Endothelial cell of umbilical vein (primary cell): ENCODE results near the gene PIGZ. TPM values are rescaled to one million over a fixed set of nuclear protein-coding genes. Genes with fewer than 3 reads are reported as not detected.

Source experiments
- BruUV-seq: library from RNA; stranded (reverse); fragments of 400-500 nt; replicated peaks from 2 replicates; lab custom pipeline; 2021; lab: Mats Ljungman, UMichigan
- CTCF ChIA-PET: fragments of 300-600, 350-600 bp; sonication (Branson Sonifier 250); formaldehyde crosslinking; loops from one replicate; lab custom pipeline; 2021; ENCODE audit warnings: antibody characterized with exemption, inconsistent platforms; lab: Charles Lee
- POLR2A ChIA-PET: fragments of 300-600, 350-600 bp; sonication (Branson Sonifier 250); formaldehyde crosslinking; loops from one replicate; lab custom pipeline; 2021; ENCODE audit warnings: antibody characterized with exemption, inconsistent platforms; lab: Charles Lee
- DNase-seq: peaks from one replicate; pipeline ENCODE4 v3.0.0-alpha.2; 2011; ENCODE audit warnings: low read depth, low spot score
- FAIRE-seq: peaks from 2 replicates; lab custom pipeline; 2011; peaks lifted over from hg19 to GRCh38; lab: Jason Lieb, UNC
- H2AFZ ChIP-seq: 2 replicates; pipeline ENCODE4 v1.6.0; 2012; ENCODE audit warnings: low read depth, low read length, control low read depth, inconsistent platforms
- H3K27ac ChIP-seq: 2 replicates; pipeline ENCODE4 v1.5.1; 2011; ENCODE audit warnings: low read depth, mild to moderate bottlenecking, control low read depth, low read length, moderate library complexity; ENCODE audit not compliant: insufficient read depth
- H3K27me3 ChIP-seq, 2 experiments: 2 replicates each; pipeline versions ENCODE4 v1.6.0 to v1.6.1; 2011; ENCODE audit warnings: low read length in 2 of 2, mixed read lengths in 1 of 2; ENCODE audit not compliant: control insufficient read depth in 2 of 2, insufficient read depth in 2 of 2
- H3K36me3 ChIP-seq, 2 experiments: 2 replicates in 1 of 2; 3 replicates in 1 of 2; pipeline ENCODE4 v1.5.1; 2011; ENCODE audit warnings: low read length in 2 of 2, mild to moderate bottlenecking in 1 of 2, moderate library complexity in 1 of 2; ENCODE audit not compliant: control insufficient read depth in 2 of 2, insufficient read depth in 2 of 2; ENCODE audit errors: extremely low read depth in 1 of 2
- H3K4me1 ChIP-seq: 3 replicates; pipeline ENCODE4 v1.5.1; 2011; ENCODE audit warnings: mild to moderate bottlenecking, low read length; ENCODE audit not compliant: control insufficient read depth, insufficient read depth; ENCODE audit errors: extremely low read depth
- H3K4me2 ChIP-seq: 2 replicates; pipeline ENCODE4 v1.6.1; 2011; ENCODE audit warnings: low read length, control low read depth, mixed read lengths; ENCODE audit not compliant: insufficient read depth
- H3K4me3 ChIP-seq, 3 experiments: fragments of 200-600 bp in 1 of 3; sonication (generic), shearing (Covaris generic) in 1 of 3; replicated peaks in 1 of 3; 2 replicates each; pipeline ENCODE4 v1.5.1; 2011 to 2016; ENCODE audit warnings: control low read depth in 3 of 3, low read length in 3 of 3, mild to moderate bottlenecking in 2 of 3, inconsistent platforms in 1 of 3, low read depth in 1 of 3, moderate library complexity in 1 of 3; ENCODE audit not compliant: insufficient read depth in 1 of 3
- H3K79me2 ChIP-seq: 2 replicates; pipeline ENCODE4 v1.6.0; 2012; ENCODE audit warnings: low read length, inconsistent platforms; ENCODE audit not compliant: control insufficient read depth, insufficient read depth
- H3K9ac ChIP-seq: replicated peaks from 2 replicates; pipeline ENCODE3; 2011; ENCODE audit warnings: low read length, control low read depth; ENCODE audit not compliant: insufficient read depth; ENCODE audit errors: extremely low read depth
- H3K9me1 ChIP-seq: replicated peaks from 3 replicates; pipeline ENCODE4 v1.6.0; 2011; ENCODE audit warnings: mild to moderate bottlenecking, low read length; ENCODE audit not compliant: control insufficient read depth, insufficient read depth; ENCODE audit errors: extremely low read depth
- H3K9me3 ChIP-seq: replicated peaks from 2 replicates; pipeline ENCODE4 v1.5.1; 2012; ENCODE audit warnings: low read length, inconsistent platforms; ENCODE audit not compliant: control insufficient read depth, insufficient read depth
- H4K20me1 ChIP-seq: replicated peaks from 2 replicates; pipeline ENCODE3; 2011; ENCODE audit warnings: mild to moderate bottlenecking, low read length; ENCODE audit not compliant: control insufficient read depth, insufficient read depth; ENCODE audit errors: extremely low read depth
- EZH2 ChIP-seq: IDR thresholded peaks from 2 replicates; pipeline ENCODE4 v1.6.1; 2012; ENCODE audit warnings: borderline replicate concordance, low read depth, mild to moderate bottlenecking, moderate library complexity, low read length, inconsistent platforms; ENCODE audit not compliant: severe bottlenecking
- FOS ChIP-seq: IDR thresholded peaks from 2 replicates; pipeline ENCODE4 v1.6.1; 2011; ENCODE audit warnings: mild to moderate bottlenecking, low read length, moderate library complexity, borderline replicate concordance; ENCODE audit not compliant: insufficient read depth
- GATA2 ChIP-seq: IDR thresholded peaks from 2 replicates; pipeline ENCODE4 v1.7.0; 2011; ENCODE audit warnings: low read depth, mild to moderate bottlenecking, moderate library complexity, mixed read lengths, low read length; ENCODE audit not compliant: insufficient read length, insufficient read depth
- JUN ChIP-seq: IDR thresholded peaks from 2 replicates; pipeline ENCODE4 v1.6.1; 2011; ENCODE audit warnings: borderline replicate concordance, low read depth; ENCODE audit not compliant: insufficient read length, insufficient read depth
- MYC ChIP-seq: IDR thresholded peaks from one replicate; pipeline ENCODE4 v1.6.1; 2011; ENCODE audit warnings: mild to moderate bottlenecking, low read depth, low read length
- POLR2A ChIP-seq: IDR thresholded peaks from 2 replicates; pipeline ENCODE4 v1.6.1; 2012; ENCODE audit warnings: low read depth, mild to moderate bottlenecking, control low read depth, low read length
- POLR2AphosphoS5 ChIP-seq: IDR thresholded peaks from 2 replicates; pipeline ENCODE4 v1.6.1; 2012; ENCODE audit warnings: low read depth, mild to moderate bottlenecking, control low read depth, low read length, moderate library complexity; ENCODE audit not compliant: insufficient read depth
- dilution Hi-C: fragments of 300-500 bp; cut with MboI; formaldehyde crosslinking; loops from one replicate; pipeline ENCODE4 v1.15.0; 2019; ENCODE audit warnings: low sequenced_read_pairs; ENCODE audit not compliant: extremely low pct_ligation_motif_present
- intact Hi-C: fragments of 100-400 bp; cut with micrococcal nuclease; formaldehyde crosslinking; loops from one replicate; pipeline ENCODE4 v1.10.0; 2022
- polyA plus RNA-seq, 4 experiments: library from polyadenylated mRNA; depleted of rRNA in 3 of 4; stranded (reverse) in 3 of 4; unstranded in 1 of 4; fragments of >200 nt; gene quantifications; 2 replicates each; pipeline versions ENCODE4 v1.2.1 to v1.2.3, GENCODE V29; 2011 to 2012; ENCODE audit warnings: missing spikeins in 1 of 4
- total RNA-seq: library from RNA; stranded (reverse); gene quantifications from 2 replicates; pipeline ENCODE4 v1.2.3, GENCODE V29; 2021
- TF ChIP-seq, protein P1 (sequence below): IDR thresholded peaks from 2 replicates; pipeline ENCODE4 v1.6.1; 2011; ENCODE audit not compliant: insufficient read depth, insufficient read length
- TF ChIP-seq, protein P2 (sequence below), 2 donors: IDR thresholded peaks; 1 replicate in 1 of 2; 2 replicates in 1 of 2; pipeline ENCODE4 v1.5.1; 2011; ENCODE audit warnings: low read length in 2 of 2, mild to moderate bottlenecking in 2 of 2, moderate library complexity in 2 of 2, control low read depth in 1 of 2, inconsistent platforms in 1 of 2, low read depth in 1 of 2; ENCODE audit not compliant: insufficient read depth in 1 of 2; ENCODE audit errors: extremely low read depth in 1 of 2

The PIGZ gene
- total and polyA plus RNA-seq, 2 donors (not counting 3 experiments of a cell fraction or from before 2014, with no cell fraction given): 6.0 to 6.5 TPM

DNA sequence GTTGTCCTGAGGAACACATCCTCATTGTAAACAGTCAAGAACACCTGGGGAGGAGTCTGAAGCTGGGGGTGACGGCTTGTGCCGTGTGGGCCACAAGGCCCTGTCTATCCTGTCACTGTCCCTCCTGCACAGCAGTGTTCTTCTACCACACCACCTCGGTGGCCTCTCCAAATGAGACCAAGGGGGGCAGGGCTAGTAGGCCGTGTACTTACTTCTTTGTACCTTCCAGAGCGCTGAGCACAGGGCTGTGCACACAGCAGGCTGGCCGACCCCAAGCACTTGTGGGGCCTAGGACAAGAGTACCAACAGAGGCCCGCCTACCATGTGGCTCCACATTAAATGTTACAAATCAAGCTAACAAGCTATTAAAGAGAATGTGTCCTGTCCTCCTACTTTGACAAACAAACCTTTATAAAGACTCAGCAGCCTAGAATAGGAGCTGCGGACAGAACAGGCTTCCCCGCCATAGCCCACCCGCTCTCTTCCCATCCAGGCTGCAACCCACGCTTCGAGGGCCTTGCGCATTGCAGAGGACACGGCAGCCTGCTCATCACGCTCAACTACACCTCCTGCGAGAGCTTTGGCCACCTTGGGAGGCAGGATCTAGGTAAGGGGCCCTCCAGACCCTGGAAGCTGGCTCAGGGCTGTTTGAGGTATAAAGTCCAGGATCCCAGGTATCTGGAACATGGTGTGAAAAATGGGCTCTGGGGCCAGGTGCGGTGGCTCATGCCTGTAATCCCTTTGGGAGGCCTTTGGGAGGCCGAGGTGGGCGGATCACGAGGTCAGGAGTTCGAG lies 30.5 kb upstream of the PIGZ start:
- DNase-seq: no peak
- ChIA-PET CTCF (interaction anchor here (0.8 to 1.9 kb wide), 4 partner anchors 29 to 188 kb away, joined by 3 to 5 read pairs (median 3); no protein-coding TSS in a partner anchor), POLR2A (no interaction called here)
- Histone ChIP-seq H2AFZ (no peak overlapping the region), H3K9me1 (no peaks in the 10 kb centered on the region), H3K27me3 (no peaks in the 10 kb centered on the region), H3K79me2 (no peaks in the 10 kb centered on the region), H3K9ac (no peak overlapping the region), H3K36me3 (no peaks in the 10 kb centered on the region), H3K4me2 (no peak overlapping the region), H3K4me1 (peaks cover 2% of the 10 kb centered on the region), H3K4me3 (no peak overlapping the region), H4K20me1 (no peaks in the 10 kb centered on the region), H3K9me3 (no peaks in the 10 kb centered on the region), H3K27ac (no peak overlapping the region)
- FAIRE-seq: no peak
- BruUV-seq: no TSS peak
- TF ChIP-seq, protein P1, sequence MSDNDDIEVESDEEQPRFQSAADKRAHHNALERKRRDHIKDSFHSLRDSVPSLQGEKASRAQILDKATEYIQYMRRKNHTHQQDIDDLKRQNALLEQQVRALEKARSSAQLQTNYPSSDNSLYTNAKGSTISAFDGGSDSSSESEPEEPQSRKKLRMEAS: no peak
- TF ChIP-seq GATA2 (no peak), EZH2 (no peak), MYC (no peak), POLR2AphosphoS5 (no peak), JUN (no peak), POLR2A (no peak), FOS (no peak)
- TF ChIP-seq, protein P2, sequence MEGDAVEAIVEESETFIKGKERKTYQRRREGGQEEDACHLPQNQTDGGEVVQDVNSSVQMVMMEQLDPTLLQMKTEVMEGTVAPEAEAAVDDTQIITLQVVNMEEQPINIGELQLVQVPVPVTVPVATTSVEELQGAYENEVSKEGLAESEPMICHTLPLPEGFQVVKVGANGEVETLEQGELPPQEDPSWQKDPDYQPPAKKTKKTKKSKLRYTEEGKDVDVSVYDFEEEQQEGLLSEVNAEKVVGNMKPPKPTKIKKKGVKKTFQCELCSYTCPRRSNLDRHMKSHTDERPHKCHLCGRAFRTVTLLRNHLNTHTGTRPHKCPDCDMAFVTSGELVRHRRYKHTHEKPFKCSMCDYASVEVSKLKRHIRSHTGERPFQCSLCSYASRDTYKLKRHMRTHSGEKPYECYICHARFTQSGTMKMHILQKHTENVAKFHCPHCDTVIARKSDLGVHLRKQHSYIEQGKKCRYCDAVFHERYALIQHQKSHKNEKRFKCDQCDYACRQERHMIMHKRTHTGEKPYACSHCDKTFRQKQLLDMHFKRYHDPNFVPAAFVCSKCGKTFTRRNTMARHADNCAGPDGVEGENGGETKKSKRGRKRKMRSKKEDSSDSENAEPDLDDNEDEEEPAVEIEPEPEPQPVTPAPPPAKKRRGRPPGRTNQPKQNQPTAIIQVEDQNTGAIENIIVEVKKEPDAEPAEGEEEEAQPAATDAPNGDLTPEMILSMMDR (IDR thresholded peaks at IDR 0.05; ENCODE audit: extremely low read depth in 1 of 2, insufficient read depth in 1 of 2, low read depth in 1 of 2, low read length in 2 of 2): no peak
- dilution Hi-C loops (no loop called here), intact Hi-C loops (no loop called here)
